ENCODE measurements around the gene PDE6A.

PDE6A gene

GRCh38 chr5:149924486-149924885, 20.1 kb downstream of the PDE6A start:
- no peak for DNase-seq

- no peak for DNase-seq
Measured at GRCh38 chr5:149922950-149923349, 21.6 kb downstream of the PDE6A start.

GRCh38 chr5:149921597-149921996, 23.0 kb downstream of the PDE6A start:
- no peak for DNase-seq

GRCh38 chr5:149917073-149917676, 27.4 kb downstream of the PDE6A start:
- DNase-seq, result no peak

- DNase-seq, result no peak
Measured at GRCh38 chr5:149916334-149917072, 28.1 kb downstream of the PDE6A start.

- DNase-seq, result no peak
Measured at GRCh38 chr5:149915392-149916260, 29.0 kb downstream of the PDE6A start.

GRCh38 chr5:149913436-149914419, 30.9 kb downstream of the PDE6A start:
- DNase-seq, result no peak

GRCh38 chr5:149912226-149912871, 32.2 kb downstream of the PDE6A start:
- no peak for DNase-seq

GRCh38 chr5:149911031-149911430, 33.6 kb downstream of the PDE6A start:
- no peak for DNase-seq

GRCh38 chr5:149907828-149908227, 36.8 kb downstream of the PDE6A start:
- no peak for DNase-seq

- DNase-seq, result no peak
Measured at GRCh38 chr5:149904977-149905376, 39.6 kb downstream of the PDE6A start.

- DNase-seq, result no peak
Measured at GRCh38 chr5:149904293-149904886, 40.2 kb downstream of the PDE6A start.

- no peak for DNase-seq
Measured at GRCh38 chr5:149903404-149903803, 41.2 kb downstream of the PDE6A start.

- DNase-seq, result no peak
Measured at GRCh38 chr5:149902177-149902576, 42.4 kb downstream of the PDE6A start.

GRCh38 chr5:149901511-149901910, 43.1 kb downstream of the PDE6A start:
- DNase-seq, result peak; percentile 26

GRCh38 chr5:149900390-149900789, 44.2 kb downstream of the PDE6A start:
- no peak for DNase-seq

GRCh38 chr5:149898811-149899210, 45.8 kb downstream of the PDE6A start:
- DNase-seq, result no peak

- peak; percentile 59 for DNase-seq
Measured at GRCh38 chr5:149895416-149896345, 48.9 kb downstream of the PDE6A start.

GRCh38 chr5:149894237-149894636, 50.4 kb downstream of the PDE6A start:
- DNase-seq, result no peak

- DNase-seq, result no peak
Measured at GRCh38 chr5:149893403-149893931, 51.1 kb downstream of the PDE6A start.

Data from activated CD4-positive, alpha-beta T cell treated with anti-CD3 and anti-CD28 coated beads, Interleukin-2, amount 50 U/mL, for 16 hours (primary cell).